Ureter (tissue), 1 donor: ENCODE results near the gene CCNL2. TPM values are rescaled to one million over a fixed set of nuclear protein-coding genes. Genes with fewer than 3 reads are reported as not detected.
"Not testable (repeated sequence)": the region's sequence is repeated elsewhere in the genome, so short reads cannot be mapped to it uniquely, and the experiment has no call there.

Source experiments
- DNase-seq: peaks from one replicate; pipeline ENCODE4 v3.0.0-alpha.2; 2020; ENCODE audit warnings: low spot score
- total RNA-seq: library from RNA; stranded (reverse); gene quantifications from one replicate; pipeline ENCODE4 v1.2.4, GENCODE V29; 2023
- donor health status: DM: yes; HTN: yes; CAD: no.

The CCNL2 gene
- total RNA-seq, 1 donor from 2014 or later: 259 TPM

DNA sequence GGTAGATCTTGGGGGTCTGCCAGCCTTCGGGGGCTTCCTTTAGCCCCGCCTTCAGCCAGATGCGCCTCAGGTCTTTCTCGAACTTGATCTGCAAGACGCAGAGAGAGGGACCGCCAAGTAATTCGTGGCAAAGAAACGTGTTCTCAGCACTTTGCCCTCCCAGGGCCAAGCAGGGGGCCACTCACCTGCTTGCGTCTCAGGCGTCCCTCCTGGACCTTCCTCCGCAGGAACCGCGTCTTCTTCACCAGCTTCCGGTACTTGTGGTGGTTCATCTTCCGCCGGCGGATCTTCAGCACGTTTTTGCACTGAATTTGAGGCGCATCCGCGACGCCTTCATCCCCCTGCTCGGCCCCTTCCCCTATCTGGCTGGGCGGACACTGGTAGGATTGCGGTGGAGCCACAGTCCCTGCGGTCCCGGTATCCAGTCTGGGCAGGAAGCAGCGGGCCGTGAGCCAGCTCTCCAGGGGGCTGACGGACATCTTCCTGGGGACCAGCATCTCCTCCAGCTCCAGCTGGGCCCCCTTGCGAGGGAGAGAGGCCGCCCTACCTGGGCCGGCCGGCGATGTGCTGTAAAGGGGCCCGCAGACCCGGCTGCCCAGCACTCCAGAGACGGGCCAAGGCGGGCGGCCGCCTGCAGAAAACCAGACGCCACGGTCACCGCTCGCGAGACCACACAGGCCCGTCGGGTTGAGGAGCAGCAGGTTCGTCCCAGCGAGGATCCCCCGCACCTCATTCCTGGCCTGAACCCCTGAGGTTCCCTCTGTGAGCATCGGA is 25.1 kb downstream of the CCNL2 start:
- DNase-seq: peak; percentile 53

DNA sequence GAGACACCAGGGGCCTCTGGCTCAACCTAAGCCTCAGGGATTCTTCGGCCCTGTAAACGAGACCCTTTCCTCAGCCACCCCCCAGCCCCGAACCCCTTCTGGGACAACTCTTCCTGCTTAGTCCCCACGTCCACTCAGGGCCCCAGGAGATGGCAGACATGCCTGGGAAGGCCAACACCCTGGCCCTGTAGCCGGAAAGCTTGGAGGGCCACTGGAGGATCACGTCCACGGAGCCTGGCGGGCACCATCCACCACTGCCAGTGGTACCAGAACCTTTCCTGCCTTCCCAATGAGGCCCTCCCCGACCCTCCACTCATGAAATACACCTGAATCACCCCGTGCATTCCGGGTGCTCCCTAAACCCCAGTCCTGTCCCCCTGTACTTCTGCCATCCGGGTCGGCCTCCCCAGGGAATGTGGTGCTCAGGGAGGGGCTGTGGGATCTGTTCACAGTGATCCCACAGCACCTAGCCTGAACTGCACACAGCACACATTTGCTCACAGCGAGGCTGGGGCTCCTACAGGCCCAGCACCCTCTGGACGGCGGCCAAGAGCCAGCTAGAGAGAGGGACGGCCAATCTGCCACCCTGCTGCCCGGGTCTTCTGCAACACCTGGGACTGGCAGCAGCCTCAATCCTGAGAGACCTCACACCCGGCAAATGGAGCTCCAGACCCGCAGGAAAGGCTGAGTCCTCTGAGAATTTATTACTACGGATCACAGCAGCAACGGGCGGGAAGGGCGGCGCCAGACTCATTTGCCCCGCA is 25.9 kb downstream of the CCNL2 start:
- no peak for DNase-seq

DNA sequence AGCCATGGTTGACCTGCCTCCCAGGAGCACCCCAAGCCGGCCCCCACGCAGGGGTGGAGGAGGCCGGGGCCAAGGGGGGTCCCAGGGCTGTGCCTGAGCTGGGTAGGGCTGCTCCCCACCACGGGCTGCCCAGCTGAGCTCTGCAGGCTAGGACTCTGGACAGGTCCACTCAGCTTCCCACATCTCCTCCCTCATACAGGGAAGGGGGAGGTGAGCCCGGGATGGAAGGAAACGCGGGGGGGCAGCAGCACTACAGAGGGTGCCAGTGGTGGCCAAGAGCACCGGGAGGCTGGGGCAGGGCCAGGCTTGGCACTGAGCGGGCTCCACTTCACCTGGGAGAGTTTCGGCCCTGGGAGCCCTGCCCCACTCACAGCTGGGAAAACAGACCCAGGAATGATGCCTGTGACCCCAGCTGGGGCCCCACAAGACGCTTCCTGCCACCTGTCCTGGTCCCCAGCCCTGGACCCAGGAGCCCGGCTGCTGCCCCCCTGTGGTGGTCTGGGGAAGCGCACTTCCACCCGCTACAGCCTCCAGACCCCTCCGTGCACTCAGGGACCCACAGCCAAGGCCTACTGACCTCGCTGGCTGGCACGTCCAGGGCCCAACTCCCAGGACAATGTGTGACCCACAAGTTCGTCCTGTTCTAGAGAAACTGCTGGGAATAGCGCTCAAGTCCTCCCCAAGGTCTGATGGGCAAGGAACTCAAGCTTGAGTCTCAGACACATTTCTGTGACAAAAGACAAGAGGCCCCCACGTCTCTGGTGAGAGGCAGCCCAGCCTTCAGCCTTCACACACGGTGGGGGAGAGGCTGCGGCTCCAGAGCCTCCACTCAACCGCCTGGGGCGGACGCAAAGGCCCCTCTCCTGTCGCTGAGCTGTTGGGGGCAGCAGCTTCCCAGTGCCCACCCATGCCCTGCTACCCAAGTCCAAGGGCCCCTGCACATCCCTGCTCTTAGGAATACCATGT is 27.1 kb downstream of the CCNL2 start:
- DNase-seq: peak; percentile 70

DNA sequence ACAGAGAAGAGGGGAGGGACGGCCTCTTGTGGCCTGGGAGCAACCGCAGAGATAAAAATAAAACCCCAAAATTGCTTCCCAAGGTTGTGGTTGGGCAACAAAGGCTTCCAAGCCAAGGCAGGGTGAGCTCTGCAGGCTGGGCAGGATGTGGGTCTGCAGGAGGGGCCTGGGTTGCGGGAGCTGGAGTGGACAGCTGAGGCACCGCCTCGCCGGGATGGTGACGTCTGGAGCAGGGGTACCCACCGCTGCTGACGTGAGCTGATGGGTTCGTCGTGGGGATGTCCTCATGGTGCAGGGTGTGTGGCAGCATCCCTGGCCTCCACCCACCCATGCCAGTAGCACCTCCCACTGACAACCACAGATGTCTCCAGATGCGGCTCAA is 27.8 kb downstream of the CCNL2 start:
- DNase-seq: no peak

DNA sequence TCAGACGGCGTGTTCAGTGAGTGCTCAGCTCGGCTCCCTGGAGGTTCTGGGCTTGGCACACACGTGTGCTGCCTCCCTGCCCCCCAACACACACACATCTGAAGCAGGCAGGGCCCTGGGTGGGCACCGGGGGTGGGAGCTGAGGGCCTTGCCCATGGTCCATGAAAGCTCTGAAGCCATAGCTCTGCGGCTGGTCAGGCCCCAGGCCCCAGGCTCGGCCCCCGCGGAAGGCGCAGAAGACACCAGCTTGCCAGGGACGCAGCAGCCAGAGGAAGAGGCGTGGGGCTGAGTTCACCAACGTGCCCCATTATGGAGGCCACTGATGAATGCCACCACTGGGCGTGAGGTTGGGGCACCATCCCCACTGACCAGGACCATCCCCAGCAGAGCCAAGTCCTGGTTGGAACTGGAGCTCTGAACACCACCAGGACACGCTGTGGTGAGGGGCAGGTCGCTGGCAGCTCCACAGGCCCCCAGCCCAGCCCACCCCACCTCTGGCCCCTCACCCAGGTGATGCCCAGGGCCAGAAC is 28.3 kb downstream of the CCNL2 start:
- DNase-seq: no peak

DNA sequence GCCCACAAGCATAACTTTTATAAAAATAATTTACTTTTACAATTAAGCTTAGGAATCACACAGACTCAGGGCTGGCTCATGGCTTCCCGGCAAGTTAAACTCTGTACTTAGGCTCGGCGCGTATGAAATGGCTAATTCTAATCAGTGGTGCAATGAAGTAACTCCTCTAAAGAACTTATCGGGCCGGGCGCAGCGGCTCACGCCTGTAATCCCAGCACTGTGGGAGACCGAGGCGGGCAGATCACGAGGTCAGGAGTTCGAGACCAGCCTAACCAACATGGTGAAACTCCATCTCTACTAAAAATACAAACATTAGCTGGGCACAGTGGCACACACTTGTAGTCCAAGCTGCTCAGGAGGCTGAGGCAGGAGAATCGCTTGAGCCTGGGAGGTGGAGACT is 29.0 kb downstream of the CCNL2 start:
- not testable (repeated sequence) for DNase-seq

DNA sequence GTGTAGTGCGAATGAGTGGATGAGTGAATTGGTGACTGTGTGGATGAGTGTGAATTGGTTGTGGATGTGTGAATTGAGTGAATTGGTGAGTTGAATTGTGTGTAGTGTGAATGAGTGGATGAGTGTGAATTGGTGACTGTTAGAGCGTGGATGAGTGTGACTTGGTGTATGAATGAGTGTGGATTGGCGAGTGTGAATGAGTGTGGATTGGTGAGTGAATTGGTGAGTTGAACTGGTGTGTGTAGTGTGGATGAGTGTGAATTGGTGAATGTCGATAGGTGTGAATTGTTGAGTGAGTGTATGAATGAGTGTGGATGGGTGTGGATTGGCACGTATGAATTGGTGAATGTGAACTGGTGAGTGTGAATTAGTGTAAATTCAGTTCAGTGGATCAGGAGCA is 31.8 kb downstream of the CCNL2 start:
- no peak for DNase-seq

DNA sequence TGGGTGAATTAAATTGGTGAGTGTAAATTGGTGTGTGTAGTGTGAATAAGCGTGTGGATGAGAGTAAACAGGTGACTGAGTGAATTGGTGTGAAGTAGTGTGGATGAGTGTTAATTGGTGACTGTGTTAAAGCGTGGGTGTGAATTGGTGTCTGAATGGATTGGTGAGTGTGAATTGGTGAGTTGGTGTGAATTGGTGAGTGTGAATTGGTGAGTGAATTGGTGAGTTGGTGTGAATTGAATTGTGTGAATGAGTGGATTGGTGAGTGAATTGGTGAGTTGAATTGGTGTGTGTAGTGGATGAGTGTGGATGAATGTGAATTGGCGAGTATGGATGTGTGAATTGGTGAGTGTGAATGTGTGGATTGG is 32.5 kb downstream of the CCNL2 start:
- DNase-seq: no peak

DNA sequence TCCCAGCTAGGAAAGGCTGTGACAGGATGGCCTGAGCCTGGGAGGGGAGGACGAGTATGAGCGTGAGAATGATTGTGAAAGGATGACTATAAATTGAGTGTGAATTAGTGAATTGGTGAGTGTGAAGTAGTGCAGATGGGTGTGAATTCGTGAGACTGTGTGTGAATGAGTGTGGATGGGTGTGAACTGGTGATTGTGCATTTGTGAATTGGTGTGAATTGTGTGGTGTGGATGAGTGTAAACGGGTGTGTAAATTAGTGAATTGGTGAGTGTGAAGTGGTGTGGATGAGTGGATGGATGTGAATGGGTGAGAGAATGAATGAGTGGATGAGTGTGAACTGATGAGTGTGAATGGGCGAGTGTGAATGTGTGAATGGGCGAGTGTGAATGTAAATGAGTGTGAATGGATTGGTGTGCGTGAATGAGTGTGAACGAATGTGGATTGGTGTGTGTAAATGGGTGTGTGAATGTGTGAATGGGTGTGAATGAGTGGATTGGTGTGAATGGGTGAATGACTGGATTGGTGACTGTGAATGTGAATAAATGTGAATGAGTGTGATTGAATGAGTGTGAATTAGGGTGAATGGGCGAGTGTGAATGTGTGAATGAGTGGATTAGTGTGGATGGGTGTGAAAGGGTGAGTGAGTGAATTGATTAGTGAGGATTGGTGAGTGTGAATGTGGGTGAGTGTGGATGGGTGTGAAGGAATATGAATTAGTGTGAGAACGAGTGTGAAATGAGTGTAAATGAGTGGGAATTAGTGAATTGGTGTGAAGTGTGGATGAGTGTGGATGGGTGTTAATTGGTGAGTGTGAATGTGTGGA is 33.0 kb downstream of the CCNL2 start:
- no peak for DNase-seq

DNA sequence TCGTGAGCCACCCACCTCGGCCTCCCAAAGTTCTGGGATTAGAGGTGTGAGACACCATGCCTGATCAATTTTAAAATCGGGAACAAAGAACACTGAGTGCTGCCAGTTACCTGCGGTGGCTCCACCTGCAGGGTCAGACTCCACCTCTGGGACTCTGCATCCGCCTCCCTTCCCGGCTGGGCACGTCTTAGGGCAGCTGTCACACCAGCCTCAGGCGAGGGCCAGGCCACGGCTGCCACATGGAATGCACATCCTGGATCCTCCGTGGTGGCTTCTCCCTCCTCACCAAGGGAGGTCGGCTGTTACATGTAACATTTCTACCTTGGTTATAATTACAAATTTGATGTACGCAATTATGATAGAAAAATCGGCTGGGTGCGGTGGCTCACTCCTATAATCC is 34.9 kb downstream of the CCNL2 start:
- DNase-seq: no peak

DNA sequence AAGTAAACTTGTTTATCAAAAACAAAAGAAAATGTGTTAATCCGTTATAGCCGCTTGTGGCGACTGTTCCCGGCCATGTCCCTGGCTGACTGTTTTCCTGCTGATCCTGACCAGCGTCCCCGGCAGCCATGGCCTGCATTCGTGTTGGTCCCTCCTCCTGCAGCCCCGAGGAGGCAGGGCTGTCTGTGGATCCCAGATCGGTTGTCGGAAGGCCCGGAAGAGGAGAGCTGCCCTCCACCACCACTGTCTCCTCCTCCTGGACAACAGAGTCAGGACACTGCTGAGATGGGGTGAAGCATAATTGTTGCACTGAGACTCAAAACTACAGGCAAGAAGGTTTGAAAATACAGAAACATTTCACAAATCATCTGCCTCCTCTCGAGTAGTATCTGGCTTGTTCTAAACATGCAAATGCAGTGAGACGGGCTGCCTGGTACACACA is 37.1 kb downstream of the CCNL2 start:
- peak; percentile 60 for DNase-seq

DNA sequence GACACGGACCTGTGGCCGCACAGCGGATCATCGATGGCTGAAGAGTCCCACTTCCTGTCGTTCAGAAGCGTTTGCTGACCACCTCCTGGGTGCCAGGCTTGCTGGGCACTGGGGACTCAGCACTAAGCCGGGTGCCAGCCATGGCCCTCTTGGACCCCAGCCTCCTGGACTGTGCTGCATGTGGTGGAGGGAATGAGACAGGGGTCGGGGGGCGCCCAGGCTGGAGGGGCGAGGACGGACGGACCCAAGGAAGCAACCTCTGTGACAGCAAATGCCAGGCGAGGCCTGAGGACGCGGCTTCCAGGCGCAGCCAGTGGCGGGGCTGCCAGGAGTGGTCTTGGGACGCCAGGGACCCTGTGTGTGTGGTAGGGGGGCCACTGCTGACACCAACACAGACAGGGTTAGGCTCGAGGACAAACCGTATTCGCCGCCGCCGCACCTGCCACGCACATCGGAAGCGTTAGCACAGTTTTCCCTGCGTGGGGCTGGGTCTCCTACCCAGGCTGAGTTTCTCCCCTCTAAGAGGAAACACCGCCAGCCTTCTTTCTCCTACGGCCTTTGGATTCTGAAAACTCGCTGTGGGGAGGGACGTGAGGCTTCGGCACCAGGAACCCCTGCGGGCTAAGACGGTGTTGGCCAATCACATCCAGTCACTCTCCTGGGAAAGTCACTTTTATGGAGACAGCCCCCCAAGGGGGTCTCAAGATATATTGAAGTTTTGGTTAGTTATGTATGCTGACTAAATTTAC is 37.7 kb downstream of the CCNL2 start:
- no peak for DNase-seq

DNA sequence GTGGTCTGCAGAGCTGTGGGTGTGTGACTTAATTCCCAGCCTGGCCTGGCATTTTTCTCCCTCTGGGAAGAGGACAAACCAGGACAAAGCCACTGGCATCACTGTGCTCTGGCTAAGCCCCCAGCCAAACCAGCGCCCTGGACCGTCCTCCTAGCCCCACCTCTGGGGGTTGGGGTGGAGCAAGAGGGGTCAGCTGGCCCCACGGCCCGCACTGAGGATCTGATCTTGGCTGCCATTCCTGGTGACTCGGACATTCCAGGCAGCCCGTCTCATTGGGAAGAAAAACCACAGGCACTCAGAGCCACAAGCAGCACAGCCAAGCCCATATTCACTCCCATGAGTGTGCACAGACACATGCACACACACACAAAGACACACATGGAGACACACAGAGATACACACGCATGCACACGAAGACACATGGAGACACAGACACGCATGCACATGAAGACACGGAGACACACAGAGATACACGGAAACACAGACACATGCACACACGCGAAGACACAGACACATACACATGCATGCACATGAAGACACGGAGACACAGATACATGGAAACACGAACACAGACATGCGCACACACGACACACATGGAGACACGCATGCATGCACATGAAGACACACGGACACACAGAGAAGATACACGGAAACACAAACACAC is 38.5 kb downstream of the CCNL2 start:
- peak; percentile 75 for DNase-seq

DNA sequence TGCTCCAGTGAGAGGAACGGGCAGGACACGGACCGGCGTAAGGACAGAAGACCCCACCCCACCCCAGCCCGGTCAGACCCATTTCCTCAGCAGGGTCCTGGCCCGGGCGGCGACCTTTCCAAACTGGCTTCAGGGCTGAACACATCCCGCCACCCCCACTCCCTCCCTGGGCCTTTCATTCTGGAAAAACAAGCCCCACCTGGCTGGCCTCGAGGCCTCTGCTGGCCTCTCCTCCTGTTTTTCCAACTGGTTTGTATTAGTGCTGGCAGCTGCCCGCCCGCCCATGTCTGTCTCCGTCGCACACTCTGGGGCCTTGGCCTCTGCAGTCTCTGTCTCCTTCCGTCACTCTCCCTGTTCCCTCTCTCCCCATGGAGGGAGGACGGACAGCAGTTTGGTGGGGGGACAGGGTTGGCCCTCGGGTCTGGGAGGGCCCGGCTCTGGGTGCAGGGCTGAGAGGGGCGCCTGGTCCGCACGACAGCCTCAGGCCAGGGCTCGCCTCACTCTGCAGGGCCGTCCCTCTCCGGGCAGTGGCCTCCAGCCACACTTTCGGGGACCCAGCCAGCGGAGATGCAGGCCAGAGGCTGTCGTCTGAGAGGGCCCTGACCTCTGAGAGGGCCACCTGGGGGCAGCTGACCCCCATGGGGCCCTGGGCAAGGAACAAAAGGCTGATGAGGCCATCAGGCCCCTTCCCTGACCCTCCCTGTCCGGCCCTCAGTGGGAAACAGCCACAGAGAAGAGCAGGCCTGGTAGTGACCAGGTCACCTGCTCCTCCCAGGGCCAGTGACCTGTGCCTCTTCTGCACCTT is 39.3 kb downstream of the CCNL2 start:
- peak; percentile 63 for DNase-seq

DNA sequence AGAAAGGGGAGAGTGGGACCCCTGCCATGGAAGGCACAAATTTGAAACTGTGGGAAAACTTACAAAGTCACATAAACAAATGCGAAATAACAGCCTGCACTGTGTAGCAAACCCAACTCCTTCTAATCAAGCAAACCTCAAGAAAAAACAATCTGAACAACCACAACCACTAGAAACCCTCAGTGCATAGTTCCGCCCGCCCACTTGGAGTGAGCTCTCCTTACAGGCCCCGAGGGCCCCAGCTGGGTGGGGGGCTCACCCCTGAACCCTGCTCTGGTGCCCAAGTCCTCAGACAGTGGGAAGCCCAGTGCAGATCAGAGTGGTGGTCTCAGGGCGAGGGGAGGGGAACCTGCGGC is 39.8 kb downstream of the CCNL2 start:
- peak; percentile 44 for DNase-seq

DNA sequence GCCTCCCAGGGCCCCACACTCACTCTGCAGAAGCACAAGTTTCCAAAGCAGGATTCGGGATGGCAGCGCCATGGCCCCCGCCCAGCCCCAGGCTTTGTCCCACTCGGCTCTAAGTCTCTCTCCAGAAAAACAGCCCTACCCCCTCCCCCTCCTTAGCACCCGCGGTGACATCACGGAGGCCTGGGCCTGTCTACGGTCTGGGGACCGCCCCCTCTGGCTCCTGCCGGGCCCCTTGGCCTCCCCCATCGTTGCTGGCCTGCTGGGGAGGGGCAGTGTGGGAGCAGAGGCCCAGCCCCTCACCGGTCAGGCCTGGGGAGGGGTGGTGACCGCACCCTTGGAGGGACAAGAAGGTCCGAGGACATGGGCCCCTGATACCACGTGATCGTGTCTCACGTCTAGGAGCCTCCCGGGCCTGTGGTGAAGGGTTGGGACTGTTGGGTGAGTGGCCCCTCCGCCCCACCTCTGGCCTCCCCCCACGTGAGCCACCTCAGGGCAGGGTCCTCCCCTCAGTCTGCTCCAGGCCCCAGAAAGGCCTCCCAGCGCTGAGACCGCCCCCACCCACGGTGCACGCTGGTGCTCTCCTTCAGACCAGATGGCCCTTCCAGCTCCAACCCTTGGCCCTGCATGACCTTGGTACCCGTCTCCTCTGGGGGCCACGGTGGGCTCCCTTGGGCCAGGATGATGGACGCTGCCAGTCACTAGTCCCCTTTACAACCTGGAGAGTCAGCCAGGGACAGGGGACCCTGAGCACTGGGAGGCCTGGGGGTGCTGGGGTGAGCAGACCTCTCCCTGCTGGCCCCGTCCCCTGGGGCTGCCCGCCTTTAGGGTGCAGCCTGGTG is 40.5 kb downstream of the CCNL2 start, which contains the start of gene MXRA8:
Gene MXRA8 (minus strand): TSS at position 123 of the 839 bp plus-strand sequence. CDS start 51 bp downstream, at position 72.
- DNase-seq: peak; percentile 77

DNA sequence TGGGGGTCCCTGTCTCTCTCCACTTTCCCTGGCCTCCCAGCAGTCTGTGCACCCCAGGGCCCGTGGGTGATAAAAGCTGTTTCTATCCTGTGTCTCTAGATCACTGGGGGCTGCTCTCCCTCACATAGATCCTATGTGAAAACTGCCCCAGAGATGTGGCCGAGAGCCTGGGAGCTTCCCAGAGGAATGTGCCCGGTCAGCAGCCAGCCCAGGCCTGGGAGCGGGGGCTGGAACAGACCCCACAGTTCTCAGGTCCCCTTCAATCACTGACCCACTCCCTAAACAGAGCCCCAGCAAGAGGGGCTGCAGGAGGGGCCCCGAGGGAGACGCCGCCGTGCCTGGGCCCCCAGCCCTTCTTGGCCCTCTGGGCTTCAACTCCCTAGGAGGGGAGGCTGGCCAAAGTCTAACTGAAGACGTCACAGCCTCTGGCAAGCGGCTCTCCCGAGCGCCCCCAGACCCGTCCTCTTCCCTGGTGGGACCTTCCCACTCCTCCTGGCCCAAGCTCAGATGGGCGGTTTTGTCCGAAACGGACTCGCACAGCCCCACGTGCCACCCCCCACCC is 41.2 kb downstream of the CCNL2 start:
- no peak for DNase-seq
